C4-2B (cell line): Measurements from ENCODE around the gene DIDO1.
"Not testable (repeated sequence)": the region's sequence is repeated elsewhere in the genome, so short reads cannot be mapped to it uniquely, and the experiment has no call there.

Source experiments
- H3K27ac ChIP-seq: fragments of 450-650 bp; 2 replicates; pipeline ENCODE4 v1.5.1; 2017
- ZFX ChIP-seq: fragments of 450-650 bp; IDR thresholded peaks from 2 replicates; pipeline ENCODE4 v1.6.1; 2017
- TF ChIP-seq, protein P1 (sequence below): fragments of 450-650 bp; conservative IDR thresholded peaks from 2 replicates; pipeline ENCODE4 v1.5.1; 2017; ENCODE audit warnings: mild to moderate bottlenecking

Gene DIDO1

DNA sequence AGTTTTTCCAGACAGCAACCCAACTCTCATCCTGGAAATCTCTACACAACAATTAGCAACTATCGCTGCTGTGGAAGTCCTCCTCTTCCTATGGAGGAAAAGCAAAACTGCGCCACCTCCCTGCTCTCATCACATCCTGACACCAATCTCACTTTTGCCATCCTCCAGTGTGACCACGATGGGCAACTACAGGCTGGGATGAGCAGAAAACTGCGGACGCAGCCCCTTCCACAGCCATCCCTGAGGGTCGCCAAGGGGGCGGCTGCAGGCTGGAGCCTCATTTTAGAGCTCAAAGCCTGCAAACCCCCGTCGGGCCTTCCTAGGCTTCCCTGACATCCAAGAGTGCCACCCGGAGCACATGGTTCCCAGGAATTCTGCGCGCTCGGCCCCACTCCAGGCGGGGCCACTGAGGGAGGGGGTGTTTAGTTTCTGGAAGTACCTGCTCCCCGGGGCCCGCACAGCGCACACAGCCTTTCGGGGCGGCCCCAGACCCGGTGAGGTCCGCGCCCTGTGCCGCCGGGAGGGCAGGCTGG, 65.8 kb downstream of the DIDO1 start:
- H3K27ac ChIP-seq = peak overlapping the region; percentile 56
- TF ChIP-seq, protein P1, sequence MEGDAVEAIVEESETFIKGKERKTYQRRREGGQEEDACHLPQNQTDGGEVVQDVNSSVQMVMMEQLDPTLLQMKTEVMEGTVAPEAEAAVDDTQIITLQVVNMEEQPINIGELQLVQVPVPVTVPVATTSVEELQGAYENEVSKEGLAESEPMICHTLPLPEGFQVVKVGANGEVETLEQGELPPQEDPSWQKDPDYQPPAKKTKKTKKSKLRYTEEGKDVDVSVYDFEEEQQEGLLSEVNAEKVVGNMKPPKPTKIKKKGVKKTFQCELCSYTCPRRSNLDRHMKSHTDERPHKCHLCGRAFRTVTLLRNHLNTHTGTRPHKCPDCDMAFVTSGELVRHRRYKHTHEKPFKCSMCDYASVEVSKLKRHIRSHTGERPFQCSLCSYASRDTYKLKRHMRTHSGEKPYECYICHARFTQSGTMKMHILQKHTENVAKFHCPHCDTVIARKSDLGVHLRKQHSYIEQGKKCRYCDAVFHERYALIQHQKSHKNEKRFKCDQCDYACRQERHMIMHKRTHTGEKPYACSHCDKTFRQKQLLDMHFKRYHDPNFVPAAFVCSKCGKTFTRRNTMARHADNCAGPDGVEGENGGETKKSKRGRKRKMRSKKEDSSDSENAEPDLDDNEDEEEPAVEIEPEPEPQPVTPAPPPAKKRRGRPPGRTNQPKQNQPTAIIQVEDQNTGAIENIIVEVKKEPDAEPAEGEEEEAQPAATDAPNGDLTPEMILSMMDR = no peak
- no peak for TF ChIP-seq ZFX

DNA sequence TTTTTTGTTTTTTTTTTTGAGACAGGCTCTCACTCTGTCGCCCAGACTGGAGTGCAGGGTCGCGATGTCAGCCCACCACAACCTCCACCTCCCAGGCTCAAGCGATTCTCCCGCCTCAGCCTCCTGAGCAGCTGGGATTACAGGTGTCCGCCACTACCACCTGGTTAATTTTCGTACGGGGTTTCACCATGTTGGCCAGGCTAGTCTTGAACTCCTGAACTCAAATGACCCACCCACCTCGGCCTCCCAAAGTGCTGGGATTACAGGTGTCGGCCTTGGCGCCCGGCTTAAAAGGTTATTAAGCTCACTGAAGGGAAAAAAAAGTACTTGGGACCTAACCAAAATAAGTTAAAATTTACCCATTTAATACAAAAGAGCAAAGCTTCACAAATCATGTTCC, 66.6 kb downstream of the DIDO1 start:
- no peak overlapping the region for H3K27ac ChIP-seq

DNA sequence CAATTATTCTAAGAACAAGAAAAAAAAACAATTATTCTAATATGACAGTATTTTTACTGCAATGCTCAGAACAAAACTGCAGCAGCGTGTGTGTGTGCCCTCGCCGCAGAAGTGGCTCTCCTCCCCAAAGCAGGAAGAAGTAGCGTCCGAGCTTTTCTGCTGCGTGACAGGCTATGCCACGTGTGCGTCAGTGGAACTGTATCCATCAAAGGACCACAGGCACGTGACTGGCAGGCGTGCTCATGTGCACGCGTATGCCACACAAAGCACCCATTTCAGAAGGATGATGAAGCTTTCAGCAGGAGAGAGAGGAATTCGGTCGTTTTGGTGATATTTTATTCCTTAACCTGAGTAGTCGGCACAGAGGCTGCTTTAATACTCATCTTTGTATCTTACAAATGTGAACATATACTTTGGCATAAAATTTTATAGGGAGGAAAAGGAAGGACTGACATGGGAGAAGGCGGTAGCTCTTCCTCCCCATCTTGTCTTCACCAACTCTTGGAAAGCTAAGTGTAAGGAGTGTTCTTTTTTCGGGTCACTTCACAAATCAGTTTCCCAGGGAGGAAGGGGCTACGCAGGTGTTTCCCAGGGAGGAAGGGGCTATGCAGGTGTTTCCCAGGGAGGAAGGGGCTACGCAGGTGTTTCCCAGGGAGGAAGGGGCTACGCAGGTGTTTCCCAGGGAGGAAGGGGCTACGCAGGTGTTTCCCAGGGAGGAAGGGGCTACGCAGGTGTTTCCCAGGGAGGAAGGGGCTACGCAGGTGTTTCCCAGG, 68.1 kb downstream of the DIDO1 start:
- TF ChIP-seq, protein P1 = no peak
- TF ChIP-seq ZFX = no peak
- H3K27ac ChIP-seq = no peak overlapping the region

More for the DNA sequence above, 66.6 kb downstream of the DIDO1 start:
- TF ChIP-seq ZFX = no peak
- TF ChIP-seq, protein P1 = no peak

DNA sequence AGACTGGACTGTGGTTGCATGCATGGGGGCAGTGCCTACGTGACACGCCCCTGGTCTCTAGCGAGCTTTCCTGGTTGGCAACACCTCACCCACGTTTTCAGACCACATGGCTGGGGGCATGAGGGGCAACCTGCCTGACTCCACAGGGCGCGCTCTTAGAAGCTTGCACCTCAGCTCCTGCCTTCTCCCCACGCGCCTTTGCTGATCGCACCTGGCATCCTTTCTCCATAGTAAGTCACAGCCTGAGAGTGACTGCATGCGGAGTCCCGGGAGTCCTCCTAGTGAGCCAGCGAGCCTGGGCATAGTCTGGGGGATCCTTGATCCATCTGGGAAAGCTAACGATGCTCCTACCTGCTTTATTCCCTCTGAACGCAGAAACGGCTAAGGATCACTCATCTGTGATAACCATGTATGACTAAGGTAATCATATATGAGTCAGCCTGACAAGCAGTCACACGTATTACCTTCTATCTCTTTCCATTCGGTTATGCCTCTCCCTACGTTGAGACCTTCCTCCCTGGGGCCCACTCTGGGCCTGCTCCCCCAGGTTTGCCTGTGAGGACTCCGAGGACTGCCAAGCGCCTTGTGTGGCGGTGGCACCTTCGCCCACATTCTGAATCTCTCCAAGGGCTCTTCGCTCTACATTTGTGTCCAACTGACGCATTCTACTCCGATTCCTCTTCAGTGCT, 69.2 kb downstream of the DIDO1 start:
- H3K27ac ChIP-seq = no peak overlapping the region
- TF ChIP-seq, protein P1 = no peak
- TF ChIP-seq ZFX = no peak

DNA sequence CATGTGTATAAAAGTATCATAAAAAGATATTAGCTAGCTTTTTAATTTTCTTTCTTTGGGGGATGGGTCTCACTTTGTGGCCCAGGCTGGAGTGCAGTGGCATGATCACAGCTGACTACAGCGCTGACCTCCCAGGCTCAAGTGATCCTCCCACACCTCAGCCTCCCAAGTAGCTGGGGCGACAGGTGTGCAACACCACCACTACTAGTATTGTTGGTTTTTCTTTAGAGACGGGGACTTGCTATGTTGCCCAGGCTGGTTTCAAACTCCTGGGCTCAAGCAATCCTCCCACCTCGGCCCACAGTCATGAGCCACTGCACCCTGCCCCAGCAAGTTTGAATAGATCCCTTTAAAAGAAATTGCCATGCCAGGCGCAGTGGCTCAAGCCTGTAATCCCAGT, 71.2 kb downstream of the DIDO1 start:
- TF ChIP-seq, protein P1 = no peak
- TF ChIP-seq ZFX = no peak
- H3K27ac ChIP-seq = no peak overlapping the region

DNA sequence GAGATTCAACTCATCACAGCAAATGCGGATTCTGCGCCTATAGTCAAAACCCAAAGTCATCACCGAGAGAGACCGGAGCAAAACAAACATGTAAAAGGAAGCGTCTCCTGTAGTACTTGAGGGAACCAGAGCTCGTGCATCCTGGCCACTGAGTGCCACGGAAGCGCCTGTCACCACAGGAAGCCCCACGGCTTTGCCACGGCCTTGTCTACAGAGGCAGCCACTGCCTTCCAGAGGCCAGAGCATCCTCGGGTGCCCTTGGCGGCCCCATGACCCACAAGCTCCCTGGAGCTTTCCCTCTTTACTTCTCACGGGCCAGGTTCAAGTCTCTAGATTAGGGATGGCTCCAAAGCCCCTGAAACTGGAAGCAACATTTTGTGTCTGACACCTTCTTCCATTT, 72.2 kb downstream of the DIDO1 start:
- H3K27ac ChIP-seq = no peak overlapping the region
- TF ChIP-seq, protein P1 = no peak

DNA sequence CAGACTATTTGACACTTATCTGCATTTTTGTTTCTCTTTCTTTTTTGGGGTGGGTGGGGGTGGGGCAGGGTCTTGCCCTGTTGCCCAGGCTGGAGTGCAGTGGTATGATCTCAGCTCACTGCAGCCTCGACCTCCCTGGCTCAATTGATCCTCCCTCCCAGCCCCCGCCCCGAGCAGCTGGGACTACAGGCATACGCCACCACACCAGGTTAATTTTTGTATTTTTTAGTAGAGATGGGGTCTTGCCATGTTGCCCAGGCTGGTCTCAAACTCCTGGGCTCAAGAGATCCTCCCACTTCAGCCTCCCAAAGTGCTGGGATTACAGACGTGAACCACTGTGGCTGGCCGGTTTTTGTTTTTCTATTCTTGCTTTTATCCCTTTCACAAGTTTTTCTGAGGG, 73.0 kb downstream of the DIDO1 start:
- not testable (repeated sequence) for H3K27ac ChIP-seq
